K562 (cell line): ENCODE measurements around the gene PEX7.

ENCODE experiments used
- ATF2 ChIP-seq: sonication (generic); formaldehyde crosslinking; IDR thresholded peaks from 2 replicates; pipeline ENCODE4 v1.8.1; 2022; ENCODE audit warnings: missing genetic modification reagents
- CUX1 ChIP-seq: fragments of 200-800 bp; sonication (Bioruptor generic); IDR thresholded peaks from 2 replicates; pipeline ENCODE4 v1.6.1; 2016; ENCODE audit warnings: missing genetic modification characterization, missing compliant biosample characterization
- LCOR ChIP-seq: sonication (generic); formaldehyde crosslinking; IDR thresholded peaks from 2 replicates; pipeline ENCODE4 v1.8.0; 2022; ENCODE audit warnings: mild to moderate bottlenecking, missing genetic modification reagents
- SP2 ChIP-seq: IDR thresholded peaks from 2 replicates; pipeline ENCODE4 v1.6.1; 2011; ENCODE audit warnings: mild to moderate bottlenecking, low read depth, low read length, moderate library complexity; ENCODE audit not compliant: poor library complexity, severe bottlenecking; ENCODE audit errors: extremely low read depth
- THRA ChIP-seq: fragments of 450-650 bp; IDR thresholded peaks from 2 replicates; pipeline ENCODE4 v1.6.1; 2017; ENCODE audit warnings: mild to moderate bottlenecking, moderate library complexity
- TF ChIP-seq, protein P1 (sequence below): fragments of 450-650 bp; IDR thresholded peaks from 2 replicates; pipeline ENCODE4 v1.6.1; 2016; ENCODE audit warnings: low read depth, mild to moderate bottlenecking, moderate library complexity

DNA sequence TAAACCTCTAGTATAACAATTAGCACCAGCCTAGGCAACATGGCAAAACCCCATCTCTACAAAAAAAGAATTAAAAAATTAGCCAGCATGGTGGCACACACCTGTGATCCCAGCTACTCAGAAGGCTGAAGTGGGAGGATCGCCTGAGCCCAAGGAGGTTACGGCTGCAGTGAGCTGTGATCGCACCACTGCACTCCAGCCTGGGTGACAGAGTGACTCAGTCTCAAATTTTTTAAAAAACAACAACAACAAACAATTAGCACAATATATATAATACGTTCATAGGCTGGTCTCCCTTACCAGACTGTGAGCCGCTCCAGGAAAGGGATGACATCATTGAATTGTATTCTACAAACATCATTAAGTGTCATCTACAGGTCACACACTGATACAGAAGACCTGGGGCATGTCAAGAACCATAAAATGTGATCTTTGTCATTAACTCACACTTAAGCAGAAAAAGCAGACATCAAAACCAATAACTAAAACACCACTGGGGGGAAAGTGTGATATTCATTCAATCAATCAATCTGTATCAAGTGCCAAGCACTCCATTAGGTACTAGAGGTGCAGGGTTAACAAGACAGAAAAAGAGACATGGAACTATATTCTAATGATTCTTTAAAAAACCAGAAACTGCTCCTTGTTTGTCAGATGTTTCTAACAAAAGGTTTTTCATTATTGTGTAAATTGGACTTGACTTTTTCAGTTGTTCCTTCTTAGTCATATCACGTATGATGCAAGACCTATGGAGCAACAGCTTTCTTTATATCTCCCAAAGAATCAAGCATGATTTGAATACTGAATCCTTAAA, 48.0 kb upstream of the PEX7 start:
- TF ChIP-seq SP2, result no peak
- no peak for TF ChIP-seq THRA
- TF ChIP-seq LCOR (CRISPR knock-in tag), result no peak
- TF ChIP-seq, protein P1, sequence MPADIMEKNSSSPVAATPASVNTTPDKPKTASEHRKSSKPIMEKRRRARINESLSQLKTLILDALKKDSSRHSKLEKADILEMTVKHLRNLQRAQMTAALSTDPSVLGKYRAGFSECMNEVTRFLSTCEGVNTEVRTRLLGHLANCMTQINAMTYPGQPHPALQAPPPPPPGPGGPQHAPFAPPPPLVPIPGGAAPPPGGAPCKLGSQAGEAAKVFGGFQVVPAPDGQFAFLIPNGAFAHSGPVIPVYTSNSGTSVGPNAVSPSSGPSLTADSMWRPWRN, result no peak
- TF ChIP-seq ATF2 (CRISPR knock-in tag), result no peak
- TF ChIP-seq CUX1, result no peak
